Measurements from ENCODE around the gene ATP2B2. TPM values are rescaled to one million over a fixed set of nuclear protein-coding genes. Genes with fewer than 3 reads are reported as not detected.

Gene ATP2B2
- total RNA-seq, 1 experiment from 2014 or later: not detected

- Mint-ChIP-seq H3K4me1 (ENCODE audit: low read depth, unreplicated experiment) (no peaks in the 10 kb centered on the region), H3K36me3 (ENCODE audit: insufficient read depth, unreplicated experiment) (peaks cover 41% of the 10 kb centered on the region), H3K27ac (ENCODE audit: unreplicated experiment) (no peak overlapping the region)
These were observed 187.4 kb downstream of the ATP2B2 start for GRCh38 chr3:10317961-10318350.

GRCh38 chr3:10317311-10317960 is 187.9 kb downstream of the ATP2B2 start:
- Mint-ChIP-seq H3K4me3 (ENCODE audit: low read depth, unreplicated experiment) (no peak overlapping the region), H3K36me3 (ENCODE audit: insufficient read depth, unreplicated experiment) (peaks cover 44% of the 10 kb centered on the region)

More at GRCh38 chr3:10317961-10318350, 187.4 kb downstream of the ATP2B2 start:
- intact Hi-C loops (cut with micrococcal nuclease; ENCODE audit: unreplicated experiment): no loop called here
- CTCF ChIA-PET: no interaction called here
- H3K27me3 Mint-ChIP-seq (ENCODE audit: unreplicated experiment): no peaks in the 10 kb centered on the region
- H3K4me3 Mint-ChIP-seq (ENCODE audit: low read depth, unreplicated experiment): no peak overlapping the region
- DNase-seq: no peak
- no peak for TF ChIP-seq CTCF (IDR thresholded peaks at IDR 0.05; ENCODE audit: unreplicated experiment)
- no peaks in the 10 kb centered on the region for H3K9me3 Mint-ChIP-seq (ENCODE audit: low read depth, unreplicated experiment)
- no TSS peak for BruUV-seq (replicated peaks)

GRCh38 chr3:10315771-10316344 is 189.5 kb downstream of the ATP2B2 start:
- CTCF ChIA-PET: no interaction called here
- TF ChIP-seq CTCF (IDR thresholded peaks at IDR 0.05; ENCODE audit: unreplicated experiment): no peak
- peaks cover 48% of the 10 kb centered on the region for H3K36me3 Mint-ChIP-seq (ENCODE audit: insufficient read depth, unreplicated experiment)
- BruUV-seq (replicated peaks): no TSS peak
- intact Hi-C loops (cut with micrococcal nuclease; ENCODE audit: unreplicated experiment): no loop called here
- H3K4me3 Mint-ChIP-seq (ENCODE audit: low read depth, unreplicated experiment): no peak overlapping the region
- no peak for DNase-seq
- H3K4me1 Mint-ChIP-seq (ENCODE audit: low read depth, unreplicated experiment): no peaks in the 10 kb centered on the region
- no peaks in the 10 kb centered on the region for H3K9me3 Mint-ChIP-seq (ENCODE audit: low read depth, unreplicated experiment)
- H3K27me3 Mint-ChIP-seq (ENCODE audit: unreplicated experiment): no peaks in the 10 kb centered on the region
- no peak overlapping the region for H3K27ac Mint-ChIP-seq (ENCODE audit: unreplicated experiment)

More at GRCh38 chr3:10317311-10317960, 187.9 kb downstream of the ATP2B2 start:
- CTCF ChIA-PET: interaction anchor here (0.6 kb wide), 1 partner anchor 113 kb away, joined by 3 read pairs; no protein-coding TSS in a partner anchor
- Mint-ChIP-seq H3K9me3 (ENCODE audit: low read depth, unreplicated experiment) (no peaks in the 10 kb centered on the region), H3K27me3 (ENCODE audit: unreplicated experiment) (no peaks in the 10 kb centered on the region), H3K4me1 (ENCODE audit: low read depth, unreplicated experiment) (no peaks in the 10 kb centered on the region), H3K27ac (ENCODE audit: unreplicated experiment) (no peak overlapping the region)
- no TSS peak for BruUV-seq (replicated peaks)
- no peak for DNase-seq
- intact Hi-C loops (cut with micrococcal nuclease; ENCODE audit: unreplicated experiment): no loop called here
- TF ChIP-seq CTCF (IDR thresholded peaks at IDR 0.05; ENCODE audit: unreplicated experiment): no peak

- Mint-ChIP-seq H3K36me3 (ENCODE audit: insufficient read depth, unreplicated experiment) (peaks cover 42% of the 10 kb centered on the region), H3K4me3 (ENCODE audit: low read depth, unreplicated experiment) (no peak overlapping the region), H3K27ac (ENCODE audit: unreplicated experiment) (no peak overlapping the region), H3K27me3 (ENCODE audit: unreplicated experiment) (no peaks in the 10 kb centered on the region), H3K9me3 (ENCODE audit: low read depth, unreplicated experiment) (no peaks in the 10 kb centered on the region), H3K4me1 (ENCODE audit: low read depth, unreplicated experiment) (no peaks in the 10 kb centered on the region)
- CTCF ChIA-PET: no interaction called here
- no peak for TF ChIP-seq CTCF (IDR thresholded peaks at IDR 0.05; ENCODE audit: unreplicated experiment)
- DNase-seq: no peak
- intact Hi-C loops (cut with micrococcal nuclease; ENCODE audit: unreplicated experiment): no loop called here
- BruUV-seq (replicated peaks): no TSS peak
These were observed 190.3 kb downstream of the ATP2B2 start for GRCh38 chr3:10315101-10315500.
